Fibroblast of lung (primary cell): ENCODE measurements around the gene MARK3. TPM values are rescaled to one million over a fixed set of nuclear protein-coding genes. Genes with fewer than 3 reads are reported as not detected.

Source experiments
- DNase-seq, 2 donors: peaks; one replicate each; pipeline versions ENCODE4 v3.0.0 to v3.0.0-alpha.2; 2010; ENCODE audit warnings: low read depth in 2 of 2
- H2AFZ ChIP-seq: 2 replicates; pipeline ENCODE4 v1.5.1; 2012; ENCODE audit warnings: low read length, control low read depth, inconsistent platforms
- H3K27ac ChIP-seq: 2 replicates; pipeline ENCODE4 v1.5.1; 2011; ENCODE audit warnings: low read length, control low read depth; ENCODE audit not compliant: insufficient read depth
- H3K27me3 ChIP-seq: 2 replicates; pipeline ENCODE4 v1.5.1; 2011; ENCODE audit warnings: mild to moderate bottlenecking, low read length; ENCODE audit not compliant: control insufficient read depth, insufficient read depth
- H3K36me3 ChIP-seq: 2 replicates; pipeline ENCODE4 v1.5.1; 2011; ENCODE audit warnings: low read length; ENCODE audit not compliant: control insufficient read depth, insufficient read depth
- H3K4me1 ChIP-seq: 2 replicates; pipeline ENCODE4 v1.5.1; 2011; ENCODE audit warnings: low read length; ENCODE audit not compliant: control insufficient read depth, insufficient read depth; ENCODE audit errors: extremely low read depth
- H3K4me2 ChIP-seq: 2 replicates; pipeline ENCODE4 v1.5.1; 2011; ENCODE audit warnings: low read length, control low read depth; ENCODE audit not compliant: insufficient read depth; ENCODE audit errors: extremely low read depth
- H3K4me3 ChIP-seq, 4 experiments: fragments of 200-600 bp in 1 of 4; sonication (generic) in 1 of 4; replicated peaks in 1 of 4; 2 replicates each; pipeline ENCODE4 v1.5.1; 2011 to 2016; ENCODE audit warnings: low read length in 4 of 4, low read depth in 3 of 4, mild to moderate bottlenecking in 3 of 4, control low read depth in 2 of 4, inconsistent platforms in 1 of 4, mixed read lengths in 1 of 4; ENCODE audit not compliant: insufficient read depth in 1 of 4; ENCODE audit errors: control extremely low read depth in 1 of 4
- H3K79me2 ChIP-seq: 2 replicates; pipeline ENCODE4 v1.5.1; 2012; ENCODE audit warnings: mild to moderate bottlenecking, low read length, inconsistent platforms; ENCODE audit not compliant: control insufficient read depth, insufficient read depth
- H3K9ac ChIP-seq: 2 replicates; pipeline ENCODE4 v1.5.1; 2011; ENCODE audit warnings: mild to moderate bottlenecking, low read length, control low read depth; ENCODE audit not compliant: insufficient read depth
- H3K9me3 ChIP-seq: 2 replicates; pipeline ENCODE4 v1.5.1; 2012; ENCODE audit warnings: low read depth, low read length; ENCODE audit not compliant: control insufficient read depth, insufficient read depth
- H4K20me1 ChIP-seq: 2 replicates; pipeline ENCODE4 v1.5.1; 2011; ENCODE audit warnings: low read length; ENCODE audit not compliant: control insufficient read depth, insufficient read depth; ENCODE audit errors: extremely low read depth
- CTCF ChIP-seq, 2 donors: IDR thresholded peaks in 1 of 2; conservative IDR thresholded peaks in 1 of 2; 1 replicate in 1 of 2; 2 replicates in 1 of 2; pipeline ENCODE4 v1.5.1; 2011 to 2012; ENCODE audit warnings: low read length in 2 of 2, control low read depth in 1 of 2, inconsistent platforms in 1 of 2, low read depth in 1 of 2, mild to moderate bottlenecking in 1 of 2
- EZH2 ChIP-seq: IDR thresholded peaks from 2 replicates; pipeline ENCODE4 v1.5.1; 2012; ENCODE audit warnings: low read length, control low read depth, mild to moderate bottlenecking; ENCODE audit errors: missing control alignments
- polyA plus RNA-seq, 2 donors: library from polyadenylated mRNA; depleted of rRNA in 1 of 2; stranded (reverse) in 1 of 2; unstranded in 1 of 2; fragments of >200 nt; gene quantifications; 2 replicates each; pipeline ENCODE4 v1.2.1, GENCODE V29; 2011 to 2012; ENCODE audit warnings: missing spikeins in 1 of 2
- total RNA-seq: library from RNA; depleted of rRNA; stranded (reverse); fragments of >200 nt; gene quantifications from 2 replicates; pipeline ENCODE4 v1.2.1, GENCODE V29; 2014

The MARK3 gene
- total and polyA plus RNA-seq, 2 donors (not counting 1 experiment from before 2014, with no cell fraction given), result 76.0 to 119 TPM

GRCh38 chr14:103545219-103545914 lies 160.2 kb downstream of the MARK3 start:
- H2AFZ ChIP-seq, result no peak overlapping the region
- H4K20me1 ChIP-seq, result no peaks in the 10 kb centered on the region
- H3K4me1 ChIP-seq, result peaks cover 36% of the 10 kb centered on the region
- H3K27me3 ChIP-seq, result no peaks in the 10 kb centered on the region
- no peak overlapping the region for H3K27ac ChIP-seq
- H3K9ac ChIP-seq, result no peak overlapping the region
- TF ChIP-seq CTCF (conservative IDR thresholded peaks at IDR 0.05 in 1 of 2, IDR thresholded peaks at IDR 0.05 in 1 of 2; ENCODE audit: low read depth in 1 of 2, low read length in 2 of 2), result no peak
- no peak for TF ChIP-seq EZH2
- H3K79me2 ChIP-seq, result no peaks in the 10 kb centered on the region
- no peaks in the 10 kb centered on the region for H3K9me3 ChIP-seq
- no peak overlapping the region for H3K4me2 ChIP-seq
- no peaks in the 10 kb centered on the region for H3K36me3 ChIP-seq
- DNase-seq, result no peak
- H3K4me3 ChIP-seq, result no peak overlapping the region

GRCh38 chr14:103545915-103546651 lies 160.9 kb downstream of the MARK3 start:
- Histone ChIP-seq H3K4me2 (no peak overlapping the region), H3K27ac (no peak overlapping the region)
- DNase-seq, result no peak

More at GRCh38 chr14:103545915-103546651, 160.9 kb downstream of the MARK3 start:
- Histone ChIP-seq H3K9me3 (no peaks in the 10 kb centered on the region), H2AFZ (no peak overlapping the region), H3K36me3 (no peaks in the 10 kb centered on the region), H3K4me1 (peaks cover 33% of the 10 kb centered on the region), H3K9ac (no peak overlapping the region), H3K4me3 (no peak overlapping the region), H4K20me1 (no peaks in the 10 kb centered on the region), H3K79me2 (no peaks in the 10 kb centered on the region), H3K27me3 (no peaks in the 10 kb centered on the region)
- TF ChIP-seq EZH2 (no peak), CTCF (conservative IDR thresholded peaks at IDR 0.05 in 1 of 2, IDR thresholded peaks at IDR 0.05 in 1 of 2; ENCODE audit: low read depth in 1 of 2, low read length in 2 of 2) (no peak)
